K562 (cell line): ENCODE measurements around the gene SMIM22. TPM values are rescaled to one million over a fixed set of nuclear protein-coding genes. Genes with fewer than 3 reads are reported as not detected.

Source experiments
- CREM ChIP-seq: IDR thresholded peaks from 2 replicates; pipeline ENCODE4 v1.6.1; 2014; ENCODE audit warnings: antibody characterized with exemption, low read depth
- EP400 ChIP-seq: fragments of 450-650 bp; IDR thresholded peaks from 2 replicates; pipeline ENCODE4 v1.6.1; 2017; ENCODE audit warnings: antibody characterized with exemption, mild to moderate bottlenecking, moderate library complexity
- ESRRA ChIP-seq: fragments of 450-650 bp; IDR thresholded peaks from 2 replicates; pipeline ENCODE4 v1.6.1; 2014; ENCODE audit warnings: low read depth, mild to moderate bottlenecking, moderate library complexity, borderline replicate concordance
- KDM5B ChIP-seq: fragments of 200-600 bp; sonication (generic); IDR thresholded peaks from 2 replicates; pipeline ENCODE4 v1.6.1; 2012; ENCODE audit warnings: low read depth, mild to moderate bottlenecking, moderate library complexity, low read length, control low read depth, inconsistent platforms; ENCODE audit not compliant: insufficient replicate concordance
- MAZ ChIP-seq, 2 experiments: fragments of 450-650 bp in 1 of 2; sonication (generic) in 1 of 2; formaldehyde crosslinking; IDR thresholded peaks in 1 of 2; conservative IDR thresholded peaks in 1 of 2; 2 replicates each; pipeline versions ENCODE4 v1.4.0 to v1.5.0; 2020; ENCODE audit warnings: mild to moderate bottlenecking in 1 of 2, missing genetic modification reagents in 1 of 2
- NFRKB ChIP-seq: fragments of 450-650 bp; IDR thresholded peaks from 2 replicates; pipeline ENCODE4 v1.6.1; 2016; ENCODE audit warnings: low read depth
- NFYB ChIP-seq: IDR thresholded peaks from 2 replicates; pipeline ENCODE4 v1.6.1; 2011; ENCODE audit warnings: mild to moderate bottlenecking, moderate library complexity; ENCODE audit not compliant: insufficient read length; ENCODE audit errors: extremely low read depth
- RBBP5 ChIP-seq: fragments of 200-600 bp; sonication (generic); IDR thresholded peaks from 2 replicates; pipeline ENCODE4 v1.6.1; 2012; ENCODE audit warnings: borderline replicate concordance, mild to moderate bottlenecking, low read length, control low read depth, inconsistent platforms; ENCODE audit not compliant: insufficient read depth, poor library complexity, severe bottlenecking
- ZKSCAN8 ChIP-seq: fragments of 200-800 bp; sonication (Bioruptor generic); IDR thresholded peaks from 2 replicates; pipeline ENCODE4 v1.6.1; 2016; ENCODE audit warnings: missing genetic modification characterization, missing compliant biosample characterization
- ZNF263 ChIP-seq: sonication (generic); formaldehyde crosslinking; IDR thresholded peaks from 2 replicates; pipeline ENCODE4 v1.8.0; 2022; ENCODE audit warnings: mild to moderate bottlenecking, missing genetic modification reagents, borderline replicate concordance
- ZNF551 ChIP-seq: fragments of 250-450 bp; sonication (Bioruptor Pico); IDR thresholded peaks from 2 replicates; pipeline ENCODE4 v1.5.0; 2021; ENCODE audit warnings: mild to moderate bottlenecking, moderate library complexity
- polyA plus RNA-seq, 8 experiments: library from polyadenylated mRNA; depleted of rRNA in 4 of 8; stranded (reverse) in 5 of 8; unstranded in 3 of 8; fragments of >200 nt; fragmentation: Nextera tagmentation in 2 of 8; fragmentation: Illumina TruSeq in 1 of 8; extraction: Ambion mirVana in 2 of 8; extraction: Trizol in 1 of 8; gene quantifications; 2 replicates each; pipeline versions ENCODE4 v1.2.1 to v1.2.3, GENCODE V29; 2011 to 2014; ENCODE audit warnings: inconsistent platforms in 1 of 8, missing spikeins in 1 of 8
- total RNA-seq, 7 experiments: library from RNA; depleted of rRNA in 6 of 7; stranded (reverse); fragments of >200 nt in 6 of 7; fragmentation: Illumina TruSeq in 2 of 7; extraction: Trizol in 2 of 7; gene quantifications; 2 replicates each; pipeline versions ENCODE4 v1.2.1 to v1.2.3, GENCODE V29; 2011 to 2021; ENCODE audit warnings: low replicate concordance in 1 of 7
- TF ChIP-seq, protein P1 (sequence below), 3 experiments: fragments of 200-800 bp in 1 of 3; fragments of 250-450 bp in 1 of 3; fragments of 450-650 bp in 1 of 3; sonication (Bioruptor Pico) in 1 of 3; sonication (Bioruptor generic) in 1 of 3; formaldehyde crosslinking in 1 of 3; IDR thresholded peaks; 2 replicates each; pipeline versions ENCODE4 v1.6.1 to v1.8.0; 2016 to 2022; ENCODE audit warnings: mild to moderate bottlenecking in 2 of 3, missing genetic modification characterization in 2 of 3, missing compliant biosample characterization in 1 of 3, moderate library complexity in 1 of 3
- TF ChIP-seq, protein P2 (sequence below): fragments of 250-450 bp; sonication (Bioruptor Pico); IDR thresholded peaks from 2 replicates; pipeline ENCODE4 v1.5.0; 2021
- TF ChIP-seq, protein P3 (sequence below), 2 experiments: fragments of 200-800 bp in 1 of 2; sonication (Bioruptor generic) in 1 of 2; sonication (generic) in 1 of 2; formaldehyde crosslinking in 1 of 2; IDR thresholded peaks in 1 of 2; conservative IDR thresholded peaks in 1 of 2; 2 replicates each; pipeline versions ENCODE4 v1.5.0 to v1.6.1; 2016 to 2020; ENCODE audit warnings: missing compliant biosample characterization in 1 of 2, missing genetic modification characterization in 1 of 2, missing genetic modification reagents in 1 of 2
- TF ChIP-seq, protein P4 (sequence below): fragments of 250-450 bp; sonication (Bioruptor Pico); IDR thresholded peaks from 2 replicates; pipeline ENCODE4 v1.4.0; 2020; ENCODE audit warnings: mild to moderate bottlenecking
- TF ChIP-seq, protein P5 (sequence below): fragments of 450-650 bp; formaldehyde crosslinking; conservative IDR thresholded peaks from 2 replicates; pipeline ENCODE4 v1.4.0; 2022; ENCODE audit warnings: mild to moderate bottlenecking, missing genetic modification characterization

The SMIM22 gene
- total and polyA plus RNA-seq, 9 of the 15 experiments (the other 6 are each of a cell fraction or from before 2014, with no cell fraction given) = not detected

DNA sequence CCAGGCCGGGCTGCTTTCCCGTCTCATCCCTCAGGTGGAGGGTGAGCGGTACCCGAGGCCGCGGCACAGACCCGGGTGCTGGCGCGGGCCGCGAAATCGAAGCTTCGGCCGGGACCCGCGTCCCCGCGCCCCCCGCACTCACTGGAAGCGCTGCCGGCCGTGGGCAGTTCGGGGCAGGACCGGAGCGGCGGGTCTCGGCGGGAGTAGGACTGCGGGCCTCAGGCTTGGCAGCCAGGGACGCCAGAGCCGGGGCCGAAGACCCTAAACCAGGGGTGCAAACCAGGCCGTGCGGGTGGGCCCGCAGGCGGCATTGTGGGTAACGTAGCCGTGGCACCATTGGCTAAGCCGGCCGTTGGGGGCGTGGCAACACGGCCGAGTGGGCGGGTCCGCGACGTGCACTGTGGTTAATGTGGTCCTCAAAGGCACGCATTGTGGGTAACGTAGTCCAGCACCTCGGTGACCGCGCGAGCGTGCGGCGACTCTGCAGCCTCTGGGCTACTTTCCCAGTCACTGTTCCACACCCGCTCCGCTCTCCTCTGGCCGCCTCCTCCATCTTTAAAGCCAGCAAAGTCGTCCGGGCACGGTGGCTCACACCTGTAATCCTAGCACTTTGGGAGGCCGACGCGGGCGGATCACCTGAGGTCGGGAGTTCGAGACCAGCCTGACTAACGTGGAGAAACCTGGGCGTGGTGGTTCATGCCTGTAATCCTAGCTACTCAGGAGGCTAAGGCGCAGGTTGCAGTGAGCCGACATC lies 28.1 kb upstream of the SMIM22 start, which contains the start of gene ZNF500 (continued):
- TF ChIP-seq, protein P1, sequence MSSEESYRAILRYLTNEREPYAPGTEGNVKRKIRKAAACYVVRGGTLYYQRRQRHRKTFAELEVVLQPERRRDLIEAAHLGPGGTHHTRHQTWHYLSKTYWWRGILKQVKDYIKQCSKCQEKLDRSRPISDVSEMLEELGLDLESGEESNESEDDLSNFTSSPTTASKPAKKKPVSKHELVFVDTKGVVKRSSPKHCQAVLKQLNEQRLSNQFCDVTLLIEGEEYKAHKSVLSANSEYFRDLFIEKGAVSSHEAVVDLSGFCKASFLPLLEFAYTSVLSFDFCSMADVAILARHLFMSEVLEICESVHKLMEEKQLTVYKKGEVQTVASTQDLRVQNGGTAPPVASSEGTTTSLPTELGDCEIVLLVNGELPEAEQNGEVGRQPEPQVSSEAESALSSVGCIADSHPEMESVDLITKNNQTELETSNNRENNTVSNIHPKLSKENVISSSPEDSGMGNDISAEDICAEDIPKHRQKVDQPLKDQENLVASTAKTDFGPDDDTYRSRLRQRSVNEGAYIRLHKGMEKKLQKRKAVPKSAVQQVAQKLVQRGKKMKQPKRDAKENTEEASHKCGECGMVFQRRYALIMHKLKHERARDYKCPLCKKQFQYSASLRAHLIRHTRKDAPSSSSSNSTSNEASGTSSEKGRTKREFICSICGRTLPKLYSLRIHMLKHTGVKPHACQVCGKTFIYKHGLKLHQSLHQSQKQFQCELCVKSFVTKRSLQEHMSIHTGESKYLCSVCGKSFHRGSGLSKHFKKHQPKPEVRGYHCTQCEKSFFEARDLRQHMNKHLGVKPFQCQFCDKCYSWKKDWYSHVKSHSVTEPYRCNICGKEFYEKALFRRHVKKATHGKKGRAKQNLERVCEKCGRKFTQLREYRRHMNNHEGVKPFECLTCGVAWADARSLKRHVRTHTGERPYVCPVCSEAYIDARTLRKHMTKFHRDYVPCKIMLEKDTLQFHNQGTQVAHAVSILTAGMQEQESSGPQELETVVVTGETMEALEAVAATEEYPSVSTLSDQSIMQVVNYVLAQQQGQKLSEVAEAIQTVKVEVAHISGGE (CRISPR knock-in tag; IDR thresholded peaks at IDR 0.05) = peak in 1 of 3 experiments; percentile 34; a peak in 1 of 6 replicates
- TF ChIP-seq, protein P2, sequence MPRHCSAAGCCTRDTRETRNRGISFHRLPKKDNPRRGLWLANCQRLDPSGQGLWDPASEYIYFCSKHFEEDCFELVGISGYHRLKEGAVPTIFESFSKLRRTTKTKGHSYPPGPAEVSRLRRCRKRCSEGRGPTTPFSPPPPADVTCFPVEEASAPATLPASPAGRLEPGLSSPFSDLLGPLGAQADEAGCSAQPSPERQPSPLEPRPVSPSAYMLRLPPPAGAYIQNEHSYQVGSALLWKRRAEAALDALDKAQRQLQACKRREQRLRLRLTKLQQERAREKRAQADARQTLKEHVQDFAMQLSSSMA = no peak
- TF ChIP-seq ZKSCAN8 (CRISPR knock-in tag) = no peak
- peak; percentile 85 for TF ChIP-seq RBBP5
- TF ChIP-seq, protein P3, sequence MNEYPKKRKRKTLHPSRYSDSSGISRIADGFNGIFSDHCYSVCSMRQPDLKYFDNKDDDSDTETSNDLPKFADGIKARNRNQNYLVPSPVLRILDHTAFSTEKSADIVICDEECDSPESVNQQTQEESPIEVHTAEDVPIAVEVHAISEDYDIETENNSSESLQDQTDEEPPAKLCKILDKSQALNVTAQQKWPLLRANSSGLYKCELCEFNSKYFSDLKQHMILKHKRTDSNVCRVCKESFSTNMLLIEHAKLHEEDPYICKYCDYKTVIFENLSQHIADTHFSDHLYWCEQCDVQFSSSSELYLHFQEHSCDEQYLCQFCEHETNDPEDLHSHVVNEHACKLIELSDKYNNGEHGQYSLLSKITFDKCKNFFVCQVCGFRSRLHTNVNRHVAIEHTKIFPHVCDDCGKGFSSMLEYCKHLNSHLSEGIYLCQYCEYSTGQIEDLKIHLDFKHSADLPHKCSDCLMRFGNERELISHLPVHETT (CRISPR knock-in tag; conservative IDR thresholded peaks at IDR 0.05 in 1 of 2, IDR thresholded peaks at IDR 0.05 in 1 of 2) = peak in 1 of 2 experiments; percentile 40; a peak in 1 of 4 replicates
- peak; percentile 72 to 81; a peak in 3 of 4 replicates for TF ChIP-seq MAZ (CRISPR knock-in tag; conservative IDR thresholded peaks at IDR 0.05 in 1 of 2, IDR thresholded peaks at IDR 0.05 in 1 of 2)
- TF ChIP-seq ESRRA = peak; percentile 97
- peak; percentile 67 for TF ChIP-seq KDM5B
- peak; percentile 56; the same call in 1 of the 2 replicates for TF ChIP-seq NFRKB
- TF ChIP-seq CREM = peak; percentile 94
- TF ChIP-seq EP400 = peak; percentile 85
- peak; percentile 29 for TF ChIP-seq NFYB
- 0 out of 2 replicates have a peak, but pooled peaks have one; percentile 46 for TF ChIP-seq ZNF263 (CRISPR knock-in tag)
- TF ChIP-seq, protein P4, sequence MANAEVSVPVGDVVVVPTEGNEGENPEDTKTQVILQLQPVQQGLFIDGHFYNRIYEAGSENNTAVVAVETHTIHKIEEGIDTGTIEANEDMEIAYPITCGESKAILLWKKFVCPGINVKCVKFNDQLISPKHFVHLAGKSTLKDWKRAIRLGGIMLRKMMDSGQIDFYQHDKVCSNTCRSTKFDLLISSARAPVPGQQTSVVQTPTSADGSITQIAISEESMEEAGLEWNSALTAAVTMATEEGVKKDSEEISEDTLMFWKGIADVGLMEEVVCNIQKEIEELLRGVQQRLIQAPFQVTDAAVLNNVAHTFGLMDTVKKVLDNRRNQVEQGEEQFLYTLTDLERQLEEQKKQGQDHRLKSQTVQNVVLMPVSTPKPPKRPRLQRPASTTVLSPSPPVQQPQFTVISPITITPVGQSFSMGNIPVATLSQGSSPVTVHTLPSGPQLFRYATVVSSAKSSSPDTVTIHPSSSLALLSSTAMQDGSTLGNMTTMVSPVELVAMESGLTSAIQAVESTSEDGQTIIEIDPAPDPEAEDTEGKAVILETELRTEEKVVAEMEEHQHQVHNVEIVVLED = peak; percentile 77
- no peak for TF ChIP-seq ZNF551
- TF ChIP-seq, protein P5, sequence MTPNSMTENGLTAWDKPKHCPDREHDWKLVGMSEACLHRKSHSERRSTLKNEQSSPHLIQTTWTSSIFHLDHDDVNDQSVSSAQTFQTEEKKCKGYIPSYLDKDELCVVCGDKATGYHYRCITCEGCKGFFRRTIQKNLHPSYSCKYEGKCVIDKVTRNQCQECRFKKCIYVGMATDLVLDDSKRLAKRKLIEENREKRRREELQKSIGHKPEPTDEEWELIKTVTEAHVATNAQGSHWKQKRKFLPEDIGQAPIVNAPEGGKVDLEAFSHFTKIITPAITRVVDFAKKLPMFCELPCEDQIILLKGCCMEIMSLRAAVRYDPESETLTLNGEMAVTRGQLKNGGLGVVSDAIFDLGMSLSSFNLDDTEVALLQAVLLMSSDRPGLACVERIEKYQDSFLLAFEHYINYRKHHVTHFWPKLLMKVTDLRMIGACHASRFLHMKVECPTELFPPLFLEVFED (CRISPR knock-in tag) = no peak
